Fibroblast of skin of abdomen (primary cell): ENCODE data around the gene HNRNPA1.
A peak's percentile ranks its signal among the peaks of the same experiment; 100 is the strongest.
"Not testable (repeated sequence)": the region's sequence is repeated elsewhere in the genome, so short reads cannot be mapped to it uniquely, and the experiment has no call there.

ENCODE experiments used
- DNase-seq: peaks from one replicate; pipeline ENCODE4 v3.0.0-alpha.2; 2013

Gene HNRNPA1

DNA sequence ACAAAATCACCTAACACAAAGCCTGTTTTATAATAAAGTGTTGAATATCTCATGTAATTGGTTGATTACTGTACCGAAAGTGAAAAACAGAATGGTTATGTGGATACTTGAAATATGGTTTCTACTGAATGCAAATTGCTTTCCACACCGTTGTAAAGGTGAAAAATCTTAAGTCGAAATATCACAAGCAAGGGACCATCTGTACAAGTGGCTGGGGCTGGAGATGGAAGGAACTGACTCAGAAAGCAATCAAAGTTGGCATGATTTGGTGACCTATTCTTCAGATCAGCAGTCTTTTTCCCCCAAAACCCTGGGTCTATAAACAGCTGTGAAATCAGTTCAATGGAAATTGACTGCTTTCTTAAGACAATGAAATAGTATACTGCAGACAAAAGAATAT, 4.2 kb upstream of the HNRNPA1 start:
- no peak for DNase-seq

DNA sequence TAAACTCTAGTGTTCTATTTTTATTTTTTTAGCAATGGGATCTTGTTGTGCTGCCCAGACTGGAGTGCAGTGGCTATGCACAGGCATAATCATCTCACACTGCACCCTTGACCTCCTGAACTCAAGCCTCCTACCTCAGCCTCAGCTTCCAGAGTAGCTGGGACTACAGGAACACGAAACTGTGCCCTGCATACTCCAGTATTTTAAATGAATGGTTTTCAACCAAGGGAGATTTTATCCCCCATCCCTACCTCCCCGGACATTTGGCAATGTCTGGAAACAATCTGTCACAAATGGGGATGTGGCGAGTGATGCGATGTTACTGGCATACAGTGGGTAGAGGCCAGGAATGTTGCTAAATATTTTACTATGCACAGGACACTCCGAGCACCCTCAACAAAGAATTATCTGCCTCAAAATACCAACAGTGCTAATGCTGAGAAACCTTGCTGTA, 2.7 kb upstream of the HNRNPA1 start:
- DNase-seq, result peak; percentile 81

DNA sequence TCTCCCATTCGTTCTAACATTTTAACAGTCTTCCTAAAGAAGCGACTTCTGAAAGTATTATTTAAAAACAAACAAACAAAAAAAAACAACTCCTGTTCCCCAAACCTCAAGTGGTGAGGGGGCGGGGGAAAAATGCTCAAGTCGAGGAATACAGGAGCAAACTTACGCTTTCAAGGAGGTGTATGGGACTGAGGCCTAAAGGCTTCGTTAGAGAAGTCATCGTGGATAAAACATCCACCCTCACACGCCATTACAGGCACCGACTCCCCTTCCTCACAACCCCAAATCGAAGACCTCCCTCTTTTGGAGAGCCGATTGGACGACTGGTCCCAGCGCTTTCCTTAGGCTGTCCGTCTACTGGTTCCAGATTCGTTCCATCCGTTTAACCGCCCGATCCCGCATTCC, 1.3 kb upstream of the HNRNPA1 start:
- DNase-seq, result no peak

DNA sequence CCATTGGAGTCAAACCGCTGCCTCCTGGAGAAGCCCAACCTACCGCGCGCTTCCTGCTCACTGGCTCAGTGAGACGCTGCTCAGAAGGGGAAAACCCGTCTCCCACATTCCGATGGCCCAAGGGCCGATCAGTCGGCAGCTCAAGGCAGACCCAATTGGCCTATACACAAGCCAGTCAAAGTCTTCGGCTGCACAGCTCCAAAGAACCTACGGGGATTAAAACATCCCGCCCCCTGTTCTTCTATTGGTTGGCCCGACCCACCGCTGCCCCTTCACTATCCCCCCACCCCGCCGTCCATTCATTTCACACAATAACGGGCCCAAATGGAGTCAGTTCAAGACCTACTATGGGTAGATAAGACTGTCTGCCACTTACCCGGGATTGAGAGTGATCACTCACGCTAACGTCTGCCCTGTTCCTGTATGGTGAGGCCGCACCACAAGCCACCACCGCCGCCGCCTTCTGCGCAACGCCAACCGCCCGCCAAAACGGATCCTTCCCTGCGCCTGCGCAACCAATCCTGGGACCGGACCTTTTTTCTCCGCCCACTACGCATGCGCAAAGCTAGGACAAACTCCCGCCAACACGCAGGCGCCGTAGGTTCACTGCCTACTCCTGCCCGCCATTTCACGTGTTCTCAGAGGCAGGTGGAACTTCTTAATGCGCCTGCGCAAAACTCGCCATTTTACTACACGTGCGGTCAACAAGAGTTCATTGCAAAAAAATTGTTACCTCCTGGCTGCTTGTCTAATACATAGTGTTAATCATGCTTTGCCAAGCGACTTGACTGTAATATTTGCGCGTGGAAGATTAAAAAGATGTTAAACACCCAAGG, 676 bp upstream of the HNRNPA1 start, which contains the start of gene CBX5:
Gene CBX5, minus strand, starts transcription at position 491 of the 836 bp plus-strand sequence. CDS start 22,472 bp downstream, outside the sequence.
- DNase-seq, result peak; percentile 100

DNA sequence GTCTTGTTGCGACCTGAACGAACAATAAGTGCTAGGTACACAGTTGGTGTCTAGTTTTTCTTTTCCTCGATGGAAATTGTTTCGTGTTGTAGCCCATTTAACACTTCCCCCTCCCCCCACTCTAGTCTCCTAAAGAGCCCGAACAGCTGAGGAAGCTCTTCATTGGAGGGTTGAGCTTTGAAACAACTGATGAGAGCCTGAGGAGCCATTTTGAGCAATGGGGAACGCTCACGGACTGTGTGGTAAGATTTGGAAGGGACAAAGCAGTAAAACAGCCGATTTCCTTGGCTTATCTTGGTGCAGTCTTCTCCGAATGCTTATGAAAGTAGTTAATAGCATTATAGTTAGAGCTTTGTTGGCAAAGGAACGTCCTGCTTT, 724 bp downstream of the HNRNPA1 start:
- not testable (repeated sequence) for DNase-seq

DNA sequence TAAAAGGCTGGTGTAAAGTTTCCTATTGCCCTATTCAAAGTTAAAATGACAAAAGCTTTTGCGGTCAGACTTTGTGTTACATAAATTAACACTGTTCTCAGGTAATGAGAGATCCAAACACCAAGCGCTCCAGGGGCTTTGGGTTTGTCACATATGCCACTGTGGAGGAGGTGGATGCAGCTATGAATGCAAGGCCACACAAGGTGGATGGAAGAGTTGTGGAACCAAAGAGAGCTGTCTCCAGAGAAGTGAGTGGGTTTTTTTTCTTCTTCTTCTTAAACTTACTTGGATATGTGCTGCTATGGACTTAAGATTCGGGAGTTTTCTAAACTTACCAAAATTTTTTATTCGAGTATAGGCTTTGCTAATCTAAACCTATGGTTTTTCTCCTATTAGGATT, 1.2 kb downstream of the HNRNPA1 start:
- DNase-seq, result not testable (repeated sequence)

DNA sequence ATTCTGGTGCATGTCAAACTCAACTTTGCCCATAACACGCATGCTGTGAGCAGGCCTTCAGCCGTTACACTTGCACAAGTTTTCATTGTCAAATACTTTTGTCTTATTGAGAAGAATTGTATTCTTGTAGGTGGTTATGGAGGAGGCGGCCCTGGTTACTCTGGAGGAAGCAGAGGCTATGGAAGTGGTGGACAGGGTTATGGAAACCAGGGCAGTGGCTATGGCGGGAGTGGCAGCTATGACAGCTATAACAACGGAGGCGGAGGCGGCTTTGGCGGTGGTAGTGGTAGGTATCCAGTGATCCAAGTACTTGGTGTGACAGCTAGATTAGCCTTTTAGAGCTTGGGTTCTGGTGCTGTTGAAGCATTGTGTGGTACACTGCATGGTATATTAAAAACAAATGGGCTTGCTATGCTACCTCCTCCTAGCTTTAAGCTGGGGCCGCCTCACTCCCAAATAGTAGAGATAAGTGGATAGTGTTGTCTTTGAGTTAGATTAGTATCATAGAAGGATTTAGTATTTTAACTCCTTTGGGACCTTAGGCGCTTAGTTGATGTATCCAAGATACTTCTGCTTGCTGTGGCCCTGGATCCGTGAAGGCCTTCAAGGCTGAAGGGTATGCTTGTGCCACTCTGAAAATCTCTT, 2.5 kb downstream of the HNRNPA1 start:
- no peak for DNase-seq

DNA sequence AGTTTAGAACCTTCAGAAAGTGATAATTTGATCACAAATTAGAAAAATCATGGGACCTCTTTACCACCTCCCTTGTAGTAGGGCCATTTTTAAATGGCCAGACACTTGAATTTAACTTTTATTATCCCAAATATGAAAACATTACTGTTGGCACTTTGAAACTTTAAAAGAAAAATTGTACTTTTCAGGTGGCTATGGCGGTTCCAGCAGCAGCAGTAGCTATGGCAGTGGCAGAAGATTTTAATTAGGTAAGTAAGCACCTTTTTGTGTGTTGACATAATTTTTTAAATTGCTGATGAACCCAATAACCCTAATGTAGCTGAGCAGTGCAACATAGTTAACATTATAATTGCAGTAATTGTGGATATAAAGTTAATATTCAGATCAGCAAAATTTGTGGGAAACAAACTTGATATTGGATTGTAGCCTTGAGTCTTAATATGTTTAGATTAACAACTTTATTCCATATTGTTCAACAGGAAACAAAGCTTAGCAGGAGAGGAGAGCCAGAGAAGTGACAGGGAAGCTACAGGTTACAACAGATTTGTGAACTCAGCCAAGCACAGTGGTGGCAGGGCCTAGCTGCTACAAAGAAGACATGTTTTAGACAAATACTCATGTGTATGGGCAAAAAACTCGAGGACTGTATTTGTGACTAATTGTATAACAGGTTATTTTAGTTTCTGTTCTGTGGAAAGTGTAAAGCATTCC, 3.7 kb downstream of the HNRNPA1 start:
- DNase-seq, result not testable (repeated sequence)

DNA sequence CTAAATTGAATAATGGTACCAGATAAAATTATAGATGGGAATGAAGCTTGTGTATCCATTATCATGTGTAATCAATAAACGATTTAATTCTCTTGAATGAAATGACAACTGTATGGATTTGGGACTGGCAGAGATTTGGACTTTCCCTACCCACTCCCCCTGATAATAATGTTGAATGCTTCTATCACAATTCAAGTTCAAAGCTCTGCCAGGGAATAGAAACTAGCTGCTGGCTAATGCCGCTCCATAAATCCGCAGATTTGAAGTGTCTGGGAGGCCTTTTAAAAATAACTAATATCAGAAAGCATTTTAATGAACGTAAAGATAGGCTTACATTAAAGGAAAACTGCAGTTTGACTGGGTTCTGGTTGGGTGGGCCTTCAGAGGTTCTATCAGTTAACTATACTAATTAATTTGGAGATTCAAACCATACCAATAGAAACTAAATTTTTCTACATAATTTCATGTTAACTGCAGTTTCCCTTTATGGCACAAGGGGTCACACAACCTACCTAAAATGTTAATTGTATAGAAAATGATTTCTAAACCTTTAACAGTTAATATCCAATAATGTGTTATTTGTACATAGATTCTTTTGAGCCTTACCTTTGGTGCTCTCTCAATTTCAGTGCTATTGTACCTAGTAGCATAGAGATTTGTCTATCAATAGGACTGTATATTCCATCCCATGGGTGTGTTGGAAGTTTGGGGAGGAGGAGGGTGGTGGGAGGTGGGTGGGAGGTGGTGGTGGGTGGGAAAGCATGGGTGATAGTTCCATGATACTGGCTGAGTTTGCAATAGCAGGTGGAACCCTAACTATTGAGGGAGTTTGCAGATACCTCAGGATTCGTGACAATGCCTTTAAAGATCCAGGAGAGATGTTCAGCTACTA, 4.9 kb downstream of the HNRNPA1 start:
- DNase-seq, result no peak

DNA sequence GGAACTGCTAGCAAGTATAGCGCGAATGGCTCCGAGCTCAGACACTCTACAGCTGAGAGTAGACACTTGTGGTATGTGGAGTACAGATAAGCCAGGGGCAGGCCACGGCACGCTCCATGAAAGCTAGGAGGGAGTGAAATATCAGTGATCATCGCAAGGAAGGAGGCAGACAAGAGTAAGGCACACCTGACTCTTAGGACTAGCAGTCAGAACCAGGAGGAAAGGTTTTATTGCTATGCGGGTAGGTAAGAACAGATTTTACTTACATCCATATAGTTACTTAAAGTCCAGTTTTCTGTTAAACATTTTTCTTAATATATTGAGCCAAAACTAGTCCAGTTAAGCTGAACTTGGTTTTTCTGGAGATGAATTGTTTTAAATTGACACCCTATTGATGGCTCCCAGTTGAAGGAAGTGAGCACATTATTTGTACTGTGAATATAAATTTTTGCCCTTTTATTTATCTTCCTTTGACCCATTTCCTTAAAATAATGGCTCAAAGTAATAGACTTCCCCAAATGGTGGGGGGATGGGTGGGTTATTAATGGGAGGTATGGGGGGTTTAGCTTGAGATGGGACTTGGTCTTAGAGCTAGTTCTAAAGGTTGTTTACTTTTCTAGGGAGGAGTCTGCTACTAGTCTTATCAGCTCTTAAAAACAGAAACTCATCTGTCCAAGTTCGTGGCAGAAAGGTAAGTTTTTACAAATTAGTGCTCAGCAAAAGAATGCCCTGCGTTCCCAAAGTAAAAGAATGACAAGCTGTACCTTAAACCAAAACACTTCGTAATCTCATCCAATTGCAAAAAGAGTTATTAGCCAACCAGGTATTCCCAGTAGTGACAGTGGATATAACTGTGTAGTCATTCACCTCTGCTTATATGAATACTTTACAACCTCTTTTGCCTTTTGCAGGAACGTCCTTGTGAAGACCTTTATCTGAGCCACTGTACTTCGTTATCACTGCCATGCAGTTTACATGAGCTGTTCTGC, 5.8 kb downstream of the HNRNPA1 start:
- DNase-seq, result no peak

DNA sequence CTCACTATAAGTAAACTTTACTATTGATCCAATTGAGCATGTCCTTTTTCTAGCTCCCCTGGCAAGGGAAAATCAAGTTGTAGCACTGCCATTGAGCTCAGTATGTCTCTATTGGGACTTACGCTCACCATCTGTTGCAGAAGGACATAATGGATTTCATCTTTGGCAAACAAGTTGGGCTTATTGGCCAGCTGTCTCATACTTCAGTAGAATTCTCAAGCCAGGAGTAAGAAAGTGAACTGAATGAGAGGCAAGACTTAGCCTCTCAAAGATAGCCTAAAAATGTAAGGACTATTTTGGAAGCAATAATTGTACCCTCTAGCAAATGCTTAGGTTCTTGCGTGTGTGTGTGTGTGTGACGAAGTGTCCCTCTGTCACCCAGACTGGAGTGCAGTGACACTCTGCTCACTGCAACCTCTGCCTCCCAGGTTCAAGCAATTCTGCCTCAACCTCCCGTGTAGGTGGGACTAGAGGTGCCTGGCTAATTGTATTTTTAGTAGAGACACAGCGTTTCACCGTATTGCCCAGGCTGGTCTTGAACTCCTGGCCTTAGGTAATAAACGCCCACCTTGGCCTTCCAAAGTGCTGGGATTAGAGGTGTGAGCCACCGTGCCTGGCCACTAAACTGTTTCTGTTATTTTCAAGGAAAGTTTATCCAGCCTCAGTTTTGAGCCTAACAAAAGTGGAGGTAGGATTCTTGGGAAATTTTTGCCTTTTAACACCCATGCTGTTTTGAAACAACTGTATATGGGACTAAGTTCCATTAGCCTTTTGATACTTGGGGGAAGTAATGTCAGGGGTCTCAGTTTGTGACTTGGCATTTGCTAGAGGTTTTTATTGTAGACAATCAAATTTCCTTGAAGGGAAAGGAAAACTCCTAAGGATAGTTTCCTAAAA, 7.0 kb downstream of the HNRNPA1 start:
- no peak for DNase-seq

DNA sequence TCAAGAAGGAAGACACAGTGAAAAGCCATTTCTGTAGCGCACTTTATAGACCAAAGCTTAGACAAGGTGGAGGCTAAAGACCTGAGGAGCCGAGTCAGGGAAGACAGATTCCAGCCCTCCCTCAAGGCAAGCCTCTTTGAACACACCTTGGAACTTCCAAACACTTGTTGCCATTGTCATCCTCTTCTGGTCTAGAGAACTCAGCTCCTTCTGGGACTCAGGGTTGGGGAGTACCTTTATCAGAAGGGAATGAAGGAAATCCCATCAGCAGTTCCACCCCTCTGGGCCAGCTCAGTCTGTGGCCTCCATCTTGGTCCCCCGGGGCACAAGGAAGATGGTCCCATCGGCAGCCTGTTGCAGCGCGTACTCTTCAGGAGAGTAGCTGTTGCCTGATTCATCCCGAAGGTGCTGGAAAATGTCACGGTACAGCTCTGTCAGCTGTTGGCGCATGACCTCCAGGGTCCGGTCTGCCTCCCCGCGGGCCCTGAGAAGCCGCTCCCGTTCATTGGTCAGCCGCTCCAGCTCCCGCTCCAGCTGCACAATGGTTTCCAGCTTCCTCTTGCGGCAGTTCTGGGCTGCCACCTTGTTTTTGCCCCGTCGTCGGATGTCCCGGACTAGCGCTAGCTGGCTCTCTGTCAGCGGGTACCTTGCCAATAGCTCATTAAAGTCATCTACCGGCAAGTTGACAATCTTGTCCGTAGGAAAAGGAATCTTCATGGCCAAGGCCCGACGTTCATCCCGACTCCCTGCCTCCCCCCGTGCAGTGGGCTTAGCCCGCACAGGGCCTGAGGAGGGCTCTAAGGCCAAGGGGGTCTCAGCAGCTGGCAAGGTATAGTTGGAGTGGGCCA, 11.8 kb downstream of the HNRNPA1 start:
- DNase-seq, result no peak

DNA sequence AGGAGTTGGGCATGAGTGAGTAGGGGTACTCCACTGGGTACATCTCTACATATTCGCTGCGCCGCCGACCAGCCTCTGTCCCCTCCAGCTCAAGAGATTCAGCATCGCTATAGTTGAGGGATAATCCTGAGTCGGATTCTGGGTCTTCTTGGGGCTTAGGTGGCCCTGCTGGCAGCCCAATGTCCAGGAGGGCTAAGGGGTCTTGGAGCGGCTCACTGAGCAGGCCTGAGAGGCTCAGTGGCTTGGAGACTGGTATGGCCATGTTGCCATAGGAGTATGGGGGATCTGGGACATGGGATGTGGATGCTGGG, 12.4 kb downstream of the HNRNPA1 start:
- no peak for DNase-seq

DNA sequence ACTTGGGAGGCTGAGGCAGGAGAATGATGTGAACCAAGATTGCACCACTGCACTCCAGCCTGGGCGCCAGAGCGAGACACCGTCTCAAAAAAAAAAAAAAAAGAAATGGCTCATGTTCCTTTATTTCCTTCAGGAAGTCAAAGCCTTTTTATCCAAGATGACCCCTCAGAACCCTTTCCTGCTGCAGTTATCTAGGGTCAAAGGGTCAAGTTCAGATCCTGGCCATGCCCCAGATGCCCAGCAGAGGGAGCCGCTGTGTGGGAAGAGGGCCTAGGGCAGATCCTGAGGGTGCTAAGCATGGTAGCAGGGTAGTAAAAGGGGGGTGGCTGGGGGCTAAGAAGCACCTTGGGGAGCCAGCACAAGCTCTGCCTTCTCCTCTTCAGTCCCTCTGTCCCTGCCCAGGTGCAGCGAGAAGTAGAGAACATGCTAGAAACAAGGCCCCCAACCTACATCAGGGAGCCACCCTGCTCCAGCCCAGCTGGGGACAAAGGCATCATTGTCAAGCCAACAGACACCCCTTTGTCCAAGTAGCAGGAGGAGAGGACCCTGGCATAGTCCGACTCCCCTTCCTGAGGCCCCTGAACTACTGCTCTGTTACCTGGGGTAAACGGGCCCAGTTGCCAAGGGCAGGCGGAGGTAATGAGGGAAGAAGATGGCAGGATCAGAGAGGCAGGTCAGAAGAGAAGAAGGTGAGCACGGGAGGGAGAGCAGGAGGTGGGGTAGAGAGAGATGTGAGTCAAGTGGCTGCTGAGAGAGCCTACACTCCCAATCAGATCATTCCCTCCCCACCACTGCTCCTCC, 13.8 kb downstream of the HNRNPA1 start:
- DNase-seq, result no peak

DNA sequence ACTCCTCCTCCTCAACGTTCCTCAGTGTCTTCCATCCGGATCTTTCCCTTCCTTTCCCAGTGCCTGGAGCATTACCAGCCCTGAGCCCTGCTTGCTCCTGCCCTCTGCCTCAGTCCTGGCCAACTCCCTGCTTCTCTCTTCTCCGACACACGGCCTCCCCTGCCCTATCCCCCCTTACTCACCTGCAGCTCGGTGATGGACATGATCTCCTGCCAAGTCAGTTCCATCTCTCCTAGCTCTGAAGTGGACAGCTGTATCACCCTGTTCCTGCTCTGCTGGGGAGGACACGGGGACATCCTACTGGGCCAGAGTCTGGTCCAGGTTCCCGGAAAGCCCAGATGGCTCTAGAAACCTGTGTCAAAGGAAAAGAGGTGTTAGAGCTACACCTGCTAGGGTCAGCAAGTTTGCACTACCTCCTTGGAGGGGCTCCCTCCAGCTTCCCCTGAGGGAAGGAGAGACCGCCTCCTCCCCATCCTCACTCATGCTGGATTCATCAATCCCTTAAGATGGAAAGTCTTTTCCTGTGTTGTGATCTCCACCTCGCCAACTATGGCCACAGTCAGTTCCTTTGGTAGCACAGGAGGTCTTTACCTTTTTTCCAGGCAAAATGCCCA, 14.5 kb downstream of the HNRNPA1 start:
- DNase-seq, result no peak

DNA sequence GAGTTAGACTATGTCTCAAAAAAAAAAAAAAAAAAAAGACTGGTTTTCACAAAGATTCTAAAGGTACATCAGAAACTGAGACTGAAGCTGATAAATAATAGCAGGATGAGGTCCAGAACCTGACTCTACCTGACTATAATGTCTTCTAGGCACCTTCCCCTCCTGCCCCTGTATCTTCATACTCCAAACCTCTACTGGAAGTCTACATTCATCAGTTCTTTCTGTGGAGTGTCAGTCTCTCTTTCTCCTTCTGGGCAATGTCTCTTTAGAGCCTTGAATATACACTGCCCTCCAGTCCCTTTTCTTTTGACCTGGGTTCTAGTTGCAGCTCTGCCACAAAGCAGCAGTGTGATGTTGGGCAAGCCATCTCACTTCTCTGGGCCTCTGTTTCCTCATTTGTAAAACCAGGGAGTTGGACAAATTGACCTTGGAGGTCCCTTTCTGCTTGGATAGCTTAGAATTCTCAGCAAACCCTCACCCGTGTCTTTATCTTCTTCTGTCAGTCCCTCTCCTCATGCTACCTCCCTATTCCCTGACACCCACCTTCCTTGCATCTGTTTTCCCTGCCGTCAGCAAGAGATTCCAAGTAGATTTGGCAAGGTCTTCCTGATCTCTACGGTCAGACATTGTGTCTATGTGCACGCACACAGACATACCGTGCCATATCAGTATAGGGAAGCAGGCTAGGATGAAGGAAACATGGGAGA, 16.0 kb downstream of the HNRNPA1 start:
- no peak for DNase-seq

DNA sequence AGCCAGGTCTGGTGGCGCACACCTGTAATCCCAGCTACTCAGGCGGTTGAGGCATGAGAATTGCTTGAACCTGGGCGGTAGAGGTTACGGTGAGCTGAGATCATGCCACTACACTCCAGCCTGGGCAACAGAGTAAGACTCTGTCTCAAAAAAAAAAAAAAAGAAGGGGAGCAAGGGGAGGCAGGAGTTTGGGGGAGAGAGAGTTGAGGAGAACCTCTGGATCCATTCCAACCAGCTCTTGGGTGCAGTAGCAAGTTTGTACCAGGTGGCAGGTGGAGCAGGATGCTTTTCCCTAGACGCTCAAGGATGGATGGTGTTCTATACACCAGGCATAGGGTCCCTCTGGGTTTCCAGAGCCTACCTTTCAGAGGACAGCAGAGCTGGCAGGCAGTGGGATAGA, 18.4 kb downstream of the HNRNPA1 start:
- no peak for DNase-seq
